C4-2B (cell line): ENCODE measurements around the gene SLC37A2.

Experiments
- CTCF ChIP-seq: fragments of 450-650 bp; conservative IDR thresholded peaks from 2 replicates; pipeline ENCODE4 v1.5.1; 2017; ENCODE audit warnings: mild to moderate bottlenecking
- ZFX ChIP-seq: fragments of 450-650 bp; IDR thresholded peaks from 2 replicates; pipeline ENCODE4 v1.6.1; 2017

DNA sequence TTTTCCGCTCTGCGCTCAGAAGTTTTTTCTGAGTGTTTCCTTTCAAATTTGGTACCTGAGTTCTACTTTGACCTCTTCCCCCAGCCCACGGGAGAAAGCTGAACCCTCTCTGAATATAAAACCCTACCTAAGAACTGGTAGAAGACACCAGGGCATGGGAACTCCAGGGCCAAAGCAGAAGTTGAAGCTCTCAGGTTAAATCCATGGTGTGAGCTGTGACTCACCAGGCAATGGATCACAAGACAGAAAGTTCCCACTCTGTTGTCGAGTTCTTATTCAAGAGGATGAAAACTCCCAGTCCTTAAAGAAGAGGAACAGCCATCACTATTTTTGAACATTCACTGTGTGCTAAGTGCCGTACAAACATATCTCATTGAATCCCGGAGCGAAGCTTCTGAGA, 39.4 kb downstream of the SLC37A2 start:
- TF ChIP-seq CTCF (no peak), ZFX (no peak)
